ENCODE results near the gene NXNL1.

GRCh38 chr19:17486545-17487240, 26.0 kb upstream of the NXNL1 start:
- TF ChIP-seq EZH2phosphoT487 (IDR thresholded peaks at IDR 0.05; ENCODE audit: insufficient read depth, low read depth), result no peak
- no peak for TF ChIP-seq EZH2 (IDR thresholded peaks at IDR 0.05; ENCODE audit: insufficient read depth, poor library complexity, severe bottlenecking)

All from GM23248 (cell line).